SU-DHL-6 (cell line): Measurements from ENCODE around the gene RTEL1.

Source experiments
- H2AFZ ChIP-seq: fragments of 200-600 bp; sonication (generic); 2 replicates; pipeline ENCODE4 v1.6.1; 2014; ENCODE audit warnings: low read depth, mild to moderate bottlenecking, moderate library complexity, mixed read lengths, antibody characterized with exemption, low read length; ENCODE audit not compliant: severe bottlenecking
- H3F3A ChIP-seq: fragments of 200-600 bp; shearing (Covaris generic); 2 replicates; pipeline ENCODE4 v1.6.0; 2016; ENCODE audit warnings: antibody characterized with exemption, mild to moderate bottlenecking; ENCODE audit not compliant: insufficient read depth
- H3K27ac ChIP-seq: fragments of 200-600 bp; sonication (generic); 2 replicates; pipeline ENCODE4 v1.5.1; 2016; ENCODE audit warnings: low read depth, mild to moderate bottlenecking, low read length, moderate library complexity, mixed read lengths
- H3K27me3 ChIP-seq: fragments of 200-600 bp; sonication (generic), shearing (Covaris generic); 2 replicates; pipeline ENCODE4 v1.6.0; 2014; ENCODE audit warnings: mild to moderate bottlenecking, low read length
- H3K36me3 ChIP-seq: fragments of 200-600 bp; sonication (generic); 2 replicates; pipeline ENCODE4 v1.6.1; 2014; ENCODE audit warnings: mild to moderate bottlenecking, low read length, mixed read lengths
- H3K4me2 ChIP-seq: fragments of 300-600, 200-600 bp; shearing (Covaris generic), sonication (generic); 2 replicates; pipeline ENCODE4 v1.6.0; 2014; ENCODE audit warnings: low read length, low read depth, mild to moderate bottlenecking; ENCODE audit not compliant: poor library complexity, severe bottlenecking
- H3K4me3 ChIP-seq: fragments of 200-600 bp; sonication (generic); 2 replicates; pipeline ENCODE4 v1.5.1; 2014; ENCODE audit warnings: antibody characterized with exemption, low read length, mild to moderate bottlenecking, mixed read lengths; ENCODE audit not compliant: insufficient read depth, poor library complexity, severe bottlenecking
- H3K79me2 ChIP-seq: fragments of 200-600 bp; sonication (generic); 2 replicates; pipeline ENCODE4 v1.6.1; 2014; ENCODE audit warnings: mild to moderate bottlenecking, low read length, moderate library complexity; ENCODE audit not compliant: insufficient read depth
- H3K9ac ChIP-seq: fragments of 200-600 bp; sonication (generic); 2 replicates; pipeline ENCODE4 v1.7.0; 2014; ENCODE audit warnings: mild to moderate bottlenecking, low read length
- H3K9me2 ChIP-seq: fragments of 200-600 bp; sonication (generic); replicated peaks from 2 replicates; pipeline ENCODE4 v1.6.1; 2014; ENCODE audit warnings: low read length; ENCODE audit not compliant: insufficient read depth
- H3K9me3 ChIP-seq: fragments of 200-600 bp; sonication (generic); 2 replicates; pipeline ENCODE4 v1.6.1; 2014; ENCODE audit warnings: low read length, mixed read lengths; ENCODE audit not compliant: insufficient read depth
- H4K20me1 ChIP-seq: fragments of 200-600 bp; sonication (generic); 2 replicates; pipeline ENCODE4 v1.6.1; 2014; ENCODE audit warnings: low read depth, mild to moderate bottlenecking, antibody characterized with exemption, low read length, moderate library complexity, mixed read lengths
- CTCF ChIP-seq: fragments of 200-600 bp; sonication (generic); IDR thresholded peaks from one replicate; pipeline ENCODE4 v1.5.1; 2017; ENCODE audit warnings: antibody characterized with exemption, mild to moderate bottlenecking, low read length, moderate library complexity; ENCODE audit not compliant: insufficient read depth, poor library complexity, severe bottlenecking
- EZH2phosphoT487 ChIP-seq: fragments of 200-600 bp; sonication (generic), shearing (Covaris generic); conservative IDR thresholded peaks from 2 replicates; pipeline ENCODE4 v1.6.1; 2018; ENCODE audit warnings: mild to moderate bottlenecking, antibody characterized with exemption, low read length, moderate library complexity, mixed read lengths

RTEL1 gene

DNA sequence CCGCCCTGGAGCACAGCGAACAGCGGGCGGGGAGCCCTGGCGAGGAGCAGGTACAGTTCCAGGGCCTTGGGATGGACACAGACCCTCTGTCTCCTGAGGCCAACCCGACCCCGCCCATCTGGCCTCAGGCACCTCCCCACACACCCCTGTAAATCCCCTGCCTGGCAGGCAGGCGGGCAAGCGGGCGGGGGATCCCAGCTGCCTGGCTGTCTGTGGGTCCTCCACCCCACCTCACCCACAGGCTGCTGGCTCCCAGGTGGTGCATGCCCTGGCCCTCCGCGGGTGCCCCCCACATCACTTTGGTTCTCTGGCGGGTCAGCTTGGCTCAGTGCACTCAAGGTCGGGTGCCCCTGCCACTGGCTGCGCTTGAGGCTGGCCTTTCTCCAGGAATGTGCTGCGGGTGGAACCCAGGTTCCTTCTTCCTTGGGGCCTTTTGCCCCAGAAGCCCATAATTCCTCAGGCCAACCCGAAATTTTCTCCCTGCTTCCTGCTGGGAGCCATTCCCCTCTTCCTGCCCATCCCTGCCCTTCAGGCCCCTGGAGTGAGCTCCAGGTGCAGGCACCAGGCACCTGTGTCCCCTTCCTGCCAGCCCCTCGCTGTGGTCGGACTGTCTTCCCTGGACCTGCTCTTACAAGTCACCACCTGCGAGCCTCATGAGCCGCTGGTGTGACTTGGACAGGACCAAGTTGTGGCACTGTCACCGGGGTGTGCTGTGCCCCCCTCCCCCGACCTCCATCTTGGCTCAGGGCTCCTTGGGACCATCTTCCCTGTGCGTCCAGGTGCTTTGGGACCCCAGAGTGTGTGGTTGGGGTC lies 33.0 kb downstream of the RTEL1 start:
- H3K4me3 ChIP-seq, result no peak overlapping the region
- H3K4me2 ChIP-seq, result no peak overlapping the region
- no peaks in the 10 kb centered on the region for H3F3A ChIP-seq
- H3K9ac ChIP-seq, result no peak overlapping the region
- no peaks in the 10 kb centered on the region for H4K20me1 ChIP-seq
- no peak for TF ChIP-seq CTCF
- TF ChIP-seq EZH2phosphoT487, result no peak
- no peaks in the 10 kb centered on the region for H3K9me2 ChIP-seq
- no peaks in the 10 kb centered on the region for H3K79me2 ChIP-seq
- H3K27me3 ChIP-seq, result no peaks in the 10 kb centered on the region
- H3K36me3 ChIP-seq, result no peaks in the 10 kb centered on the region
- no peaks in the 10 kb centered on the region for H3K9me3 ChIP-seq
- H3K27ac ChIP-seq, result no peak overlapping the region
- no peak overlapping the region for H2AFZ ChIP-seq

- Histone ChIP-seq H3K4me2 (no peak overlapping the region), H3K9ac (no peak overlapping the region), H2AFZ (no peak overlapping the region), H3K27me3 (no peaks in the 10 kb centered on the region), H3K4me3 (no peak overlapping the region), H4K20me1 (no peaks in the 10 kb centered on the region), H3K9me2 (no peaks in the 10 kb centered on the region), H3K36me3 (no peaks in the 10 kb centered on the region), H3K79me2 (no peaks in the 10 kb centered on the region), H3F3A (no peaks in the 10 kb centered on the region), H3K27ac (no peak overlapping the region), H3K9me3 (no peaks in the 10 kb centered on the region)
- TF ChIP-seq CTCF (no peak), EZH2phosphoT487 (no peak)
These were observed 33.8 kb downstream of the RTEL1 start for GRCh38 chr20:63691711-63692435.

GRCh38 chr20:63692436-63693082 lies 34.4 kb downstream of the RTEL1 start:
- H3K27me3 ChIP-seq, result no peaks in the 10 kb centered on the region
- H3F3A ChIP-seq, result no peaks in the 10 kb centered on the region
- H3K79me2 ChIP-seq, result no peaks in the 10 kb centered on the region
- H3K4me3 ChIP-seq, result no peak overlapping the region
- TF ChIP-seq EZH2phosphoT487 (no peak), CTCF (no peak)
- H3K9me3 ChIP-seq, result no peaks in the 10 kb centered on the region
- H2AFZ ChIP-seq, result no peak overlapping the region
- H3K9ac ChIP-seq, result no peak overlapping the region
- H3K4me2 ChIP-seq, result no peak overlapping the region
- H3K36me3 ChIP-seq, result no peaks in the 10 kb centered on the region
- no peak overlapping the region for H3K27ac ChIP-seq
- no peaks in the 10 kb centered on the region for H3K9me2 ChIP-seq
- no peaks in the 10 kb centered on the region for H4K20me1 ChIP-seq
